OCI-LY1 (cell line): ENCODE results near the gene FILIP1L.

Source experiments
- EZH2 ChIP-seq: fragments of 200-600 bp; sonication (generic), shearing (Covaris generic); IDR thresholded peaks from 2 replicates; pipeline ENCODE4 v1.8.0; 2017; ENCODE audit warnings: borderline replicate concordance, mixed run types, mild to moderate bottlenecking, antibody characterized with exemption, low read length, moderate library complexity, mixed read lengths
- TF ChIP-seq, protein P1 (sequence below): fragments of 200-600 bp; sonication (generic), shearing (Covaris generic); IDR thresholded peaks from 2 replicates; pipeline ENCODE4 v1.5.1; 2017; ENCODE audit warnings: mild to moderate bottlenecking, antibody characterized with exemption, low read length, moderate library complexity, mixed read lengths

DNA sequence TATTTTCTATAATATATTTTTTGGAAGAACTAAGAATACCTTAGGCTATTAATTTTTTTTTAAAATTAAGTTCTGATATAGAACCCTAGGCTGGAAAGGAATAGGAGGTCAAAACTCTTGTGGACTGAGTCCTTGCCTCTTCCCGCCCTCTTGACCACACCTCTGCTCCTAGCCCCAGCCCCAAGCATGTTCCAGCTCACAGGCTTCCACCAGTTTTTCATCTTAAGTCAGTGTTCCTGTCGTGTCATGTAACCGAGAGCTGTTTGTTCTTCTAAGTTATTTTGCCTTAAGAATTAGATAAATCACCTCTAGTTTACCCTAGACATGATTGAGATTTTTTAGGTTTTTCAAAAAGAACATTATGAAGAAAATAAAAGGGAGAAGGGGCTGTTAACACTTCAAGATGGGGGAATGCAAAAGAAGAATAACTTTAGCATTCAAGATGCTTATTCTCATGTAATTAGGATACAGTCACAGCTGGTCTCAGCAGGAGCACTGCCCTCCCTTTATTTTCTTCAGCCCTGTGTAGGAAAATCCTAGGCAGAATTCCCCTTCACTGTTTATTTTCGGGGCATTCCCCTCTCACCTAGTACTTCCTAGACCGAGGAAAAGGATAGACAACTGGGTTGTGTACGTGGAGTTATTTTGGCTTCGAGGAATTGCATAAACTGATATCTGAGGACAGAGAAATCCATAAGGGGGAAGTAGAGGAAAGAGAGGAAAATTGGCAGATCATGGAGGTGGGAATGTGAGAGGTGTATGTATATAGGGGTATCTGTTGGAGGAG lies 186.4 kb downstream of the FILIP1L start:
- TF ChIP-seq, protein P1, sequence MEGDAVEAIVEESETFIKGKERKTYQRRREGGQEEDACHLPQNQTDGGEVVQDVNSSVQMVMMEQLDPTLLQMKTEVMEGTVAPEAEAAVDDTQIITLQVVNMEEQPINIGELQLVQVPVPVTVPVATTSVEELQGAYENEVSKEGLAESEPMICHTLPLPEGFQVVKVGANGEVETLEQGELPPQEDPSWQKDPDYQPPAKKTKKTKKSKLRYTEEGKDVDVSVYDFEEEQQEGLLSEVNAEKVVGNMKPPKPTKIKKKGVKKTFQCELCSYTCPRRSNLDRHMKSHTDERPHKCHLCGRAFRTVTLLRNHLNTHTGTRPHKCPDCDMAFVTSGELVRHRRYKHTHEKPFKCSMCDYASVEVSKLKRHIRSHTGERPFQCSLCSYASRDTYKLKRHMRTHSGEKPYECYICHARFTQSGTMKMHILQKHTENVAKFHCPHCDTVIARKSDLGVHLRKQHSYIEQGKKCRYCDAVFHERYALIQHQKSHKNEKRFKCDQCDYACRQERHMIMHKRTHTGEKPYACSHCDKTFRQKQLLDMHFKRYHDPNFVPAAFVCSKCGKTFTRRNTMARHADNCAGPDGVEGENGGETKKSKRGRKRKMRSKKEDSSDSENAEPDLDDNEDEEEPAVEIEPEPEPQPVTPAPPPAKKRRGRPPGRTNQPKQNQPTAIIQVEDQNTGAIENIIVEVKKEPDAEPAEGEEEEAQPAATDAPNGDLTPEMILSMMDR: no peak
- TF ChIP-seq EZH2: no peak
